ENCODE data around the gene NTRK1. TPM values are rescaled to one million over a fixed set of nuclear protein-coding genes. Genes with fewer than 3 reads are reported as not detected.

Gene NTRK1
- total RNA-seq, 1 experiment from 2014 or later = 0.24 TPM

DNA sequence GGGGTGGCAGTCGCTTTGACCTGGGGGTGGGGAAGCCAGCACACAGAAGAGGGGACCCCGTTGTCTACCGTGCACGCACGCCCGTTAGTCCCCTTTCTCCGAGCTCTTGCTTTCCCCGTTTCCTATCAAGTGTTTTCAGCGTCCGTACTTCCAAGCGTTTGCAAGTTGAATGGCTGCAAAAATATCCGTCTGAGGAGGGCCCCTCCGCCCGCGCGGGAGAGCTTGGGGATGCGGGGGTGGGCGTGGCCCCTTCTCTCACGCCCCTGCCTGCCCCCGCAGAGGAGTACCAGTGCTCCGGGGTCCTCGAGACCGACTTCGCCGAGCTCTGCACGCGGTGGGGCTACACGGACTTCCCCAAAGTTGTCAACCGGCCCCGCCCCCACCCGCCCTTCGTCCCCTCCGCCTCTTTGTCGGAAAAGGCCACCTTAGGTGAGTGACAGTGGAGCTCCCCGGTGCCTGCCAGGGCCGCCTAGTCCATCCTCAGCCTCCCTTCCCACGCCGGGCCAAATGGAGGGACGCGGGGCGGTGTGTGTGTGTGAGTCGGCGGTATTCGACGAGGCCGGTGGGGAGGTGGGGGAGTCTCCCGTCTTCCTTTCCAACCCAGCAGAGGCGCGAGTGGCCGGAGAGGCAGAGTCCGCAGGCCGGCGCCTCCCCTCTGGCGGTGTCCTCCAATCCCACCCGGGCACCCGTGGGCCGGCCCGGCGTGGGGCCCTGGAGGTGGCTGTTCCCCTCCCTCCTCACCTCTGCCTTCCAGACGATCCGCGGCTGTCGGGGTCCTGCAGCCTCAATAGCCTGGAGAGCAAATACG is 63.2 kb downstream of the NTRK1 start:
- Histone ChIP-seq H2BK120ac (ENCODE audit: low read depth, low read length, poor library complexity, severe bottlenecking) (no peak overlapping the region), H3T11ph (ENCODE audit: low read length) (no peak overlapping the region), H4K20me1 (ENCODE audit: control insufficient read depth, insufficient read depth, insufficient read length) (no peaks in the 10 kb centered on the region), H3K4ac (ENCODE audit: low read depth, low read length) (no peak overlapping the region), H2BK15ac (ENCODE audit: low read depth, low read length) (no peak overlapping the region), H3K79me1 (ENCODE audit: insufficient read depth, low read depth, low read length, poor library complexity, severe bottlenecking) (no peaks in the 10 kb centered on the region), H4K8ac (replicated peaks; ENCODE audit: insufficient read length, low read depth, low read length) (no peak overlapping the region), H3K4me1 (ENCODE audit: insufficient read depth, low read length) (no peaks in the 10 kb centered on the region), H3K9ac (ENCODE audit: extremely low read depth, insufficient read length, low read length) (no peak overlapping the region), H4K91ac (ENCODE audit: insufficient read length, low read depth, low read length) (no peak overlapping the region), H2BK20ac (ENCODE audit: low read depth, low read length, poor library complexity, severe bottlenecking) (no peak overlapping the region), H3K23me2 (ENCODE audit: insufficient read length, low read depth, low read length, poor library complexity, severe bottlenecking) (peaks cover 16% of the 10 kb centered on the region), H3K79me2 (ENCODE audit: insufficient read depth, low read length) (no peaks in the 10 kb centered on the region), H2AK5ac (ENCODE audit: insufficient read length, low read length) (no peak overlapping the region), H3K18ac (ENCODE audit: insufficient read length, low read depth, low read length) (no peak overlapping the region), H3K27me3 (ENCODE audit: insufficient read depth, low read length) (peaks cover 73% of the 10 kb centered on the region), H2BK12ac (ENCODE audit: insufficient read length, low read depth, low read length) (no peak overlapping the region), H3K9me3 (ENCODE audit: control insufficient read depth, low read depth, low read length) (no peaks in the 10 kb centered on the region), H3K4me2 (ENCODE audit: insufficient read depth, insufficient read length, low read length) (peak overlapping the region; percentile 36), H3K27ac (ENCODE audit: insufficient read length, low read depth, low read length) (no peak overlapping the region), H3K56ac (ENCODE audit: insufficient read length, low read depth, low read length) (no peak overlapping the region), H4K5ac (ENCODE audit: insufficient read length, low read depth, low read length) (no peak overlapping the region), H3K14ac (ENCODE audit: insufficient read depth, low read length) (no peak overlapping the region), H2BK5ac (ENCODE audit: insufficient read length, low read length) (no peak overlapping the region), H3K23ac (ENCODE audit: insufficient read length, low read depth, low read length) (no peak overlapping the region), H2AFZ (ENCODE audit: low read length) (no peak overlapping the region)
- no peak overlapping the region for H3K27ac Mint-ChIP-seq
- peak; percentile 42 for DNase-seq
- no CpG with 5 or more reads among the region's 64 CpGs for WGBS (ENCODE audit: extremely low coverage, insufficient read length, low lambda C conversion rate)
- TF ChIP-seq, protein P1, sequence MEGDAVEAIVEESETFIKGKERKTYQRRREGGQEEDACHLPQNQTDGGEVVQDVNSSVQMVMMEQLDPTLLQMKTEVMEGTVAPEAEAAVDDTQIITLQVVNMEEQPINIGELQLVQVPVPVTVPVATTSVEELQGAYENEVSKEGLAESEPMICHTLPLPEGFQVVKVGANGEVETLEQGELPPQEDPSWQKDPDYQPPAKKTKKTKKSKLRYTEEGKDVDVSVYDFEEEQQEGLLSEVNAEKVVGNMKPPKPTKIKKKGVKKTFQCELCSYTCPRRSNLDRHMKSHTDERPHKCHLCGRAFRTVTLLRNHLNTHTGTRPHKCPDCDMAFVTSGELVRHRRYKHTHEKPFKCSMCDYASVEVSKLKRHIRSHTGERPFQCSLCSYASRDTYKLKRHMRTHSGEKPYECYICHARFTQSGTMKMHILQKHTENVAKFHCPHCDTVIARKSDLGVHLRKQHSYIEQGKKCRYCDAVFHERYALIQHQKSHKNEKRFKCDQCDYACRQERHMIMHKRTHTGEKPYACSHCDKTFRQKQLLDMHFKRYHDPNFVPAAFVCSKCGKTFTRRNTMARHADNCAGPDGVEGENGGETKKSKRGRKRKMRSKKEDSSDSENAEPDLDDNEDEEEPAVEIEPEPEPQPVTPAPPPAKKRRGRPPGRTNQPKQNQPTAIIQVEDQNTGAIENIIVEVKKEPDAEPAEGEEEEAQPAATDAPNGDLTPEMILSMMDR (conservative IDR thresholded peaks at IDR 0.05) = no peak
- peaks cover 21 to 40% of the 10 kb centered on the region in 2 experiments for H3K4me1 Mint-ChIP-seq
- no peaks in the 10 kb centered on the region; a peak in 1 of 7 replicates for H3K36me3 Mint-ChIP-seq (ENCODE audit: insufficient read depth in 1 of 3, low read depth in 3 of 3)
- H3K27me3 Mint-ChIP-seq (ENCODE audit: low read depth) = peaks cover 100% of the 10 kb centered on the region
- peaks cover 0 to 3% of the 10 kb centered on the region in 2 experiments; a peak in 1 of 5 replicates for H3K9me3 Mint-ChIP-seq
- peak overlapping the region; percentile 48 to 83 for H3K4me3 Mint-ChIP-seq

Data from H9 (cell line).